HepG2 (cell line): ENCODE data around the gene INAFM1. TPM values are rescaled to one million over a fixed set of nuclear protein-coding genes. Genes with fewer than 3 reads are reported as not detected.

Experiments used
- ARID4A ChIP-seq: sonication (generic); formaldehyde crosslinking; IDR thresholded peaks from 2 replicates; pipeline ENCODE4 v1.5.0; 2020; ENCODE audit warnings: mild to moderate bottlenecking, missing genetic modification reagents, borderline replicate concordance
- ATF6 ChIP-seq: sonication (generic); formaldehyde crosslinking; conservative IDR thresholded peaks from 2 replicates; pipeline ENCODE4 v1.4.0; 2020; ENCODE audit warnings: missing genetic modification reagents
- ATF7 ChIP-seq, 2 experiments: fragments of 450-650 bp in 1 of 2; sonication (generic) in 1 of 2; formaldehyde crosslinking in 1 of 2; IDR thresholded peaks; 2 replicates each; pipeline versions ENCODE4 v1.4.0 to v1.6.1; 2016 to 2020; ENCODE audit warnings: antibody characterized with exemption in 1 of 2, mild to moderate bottlenecking in 1 of 2, missing genetic modification reagents in 1 of 2
- CAMTA2 ChIP-seq: sonication (generic); formaldehyde crosslinking; IDR thresholded peaks from 2 replicates; pipeline ENCODE4 v1.4.0; 2020; ENCODE audit warnings: mild to moderate bottlenecking, missing genetic modification reagents, borderline replicate concordance
- CEBPG ChIP-seq: IDR thresholded peaks from 2 replicates; pipeline ENCODE4 v1.6.1; 2016
- CREB3 ChIP-seq: sonication (generic); formaldehyde crosslinking; IDR thresholded peaks from 2 replicates; pipeline ENCODE4 v1.5.0; 2020; ENCODE audit warnings: missing genetic modification reagents
- GZF1 ChIP-seq: sonication (generic); formaldehyde crosslinking; IDR thresholded peaks from 2 replicates; pipeline ENCODE4 v1.5.1; 2020; ENCODE audit warnings: mild to moderate bottlenecking, missing genetic modification reagents
- MTF1 ChIP-seq: sonication (generic); formaldehyde crosslinking; IDR thresholded peaks from 2 replicates; pipeline ENCODE4 v1.5.0; 2020; ENCODE audit warnings: missing genetic modification reagents
- SKIL ChIP-seq: sonication (generic); formaldehyde crosslinking; IDR thresholded peaks from 2 replicates; pipeline ENCODE4 v1.8.0; 2022; ENCODE audit warnings: missing genetic modification reagents, mild to moderate bottlenecking, moderate library complexity, borderline replicate concordance
- SMAD1 ChIP-seq: sonication (generic); formaldehyde crosslinking; IDR thresholded peaks from 2 replicates; pipeline ENCODE4 v1.4.0; 2020; ENCODE audit warnings: missing genetic modification reagents, low read depth, mild to moderate bottlenecking, borderline replicate concordance
- THAP11 ChIP-seq: IDR thresholded peaks from 2 replicates; pipeline ENCODE4 v1.6.1; 2016; ENCODE audit warnings: missing biosample characterization, missing genetic modification reagents
- ZNF264 ChIP-seq: sonication (generic); formaldehyde crosslinking; IDR thresholded peaks from 2 replicates; pipeline ENCODE4 v1.4.0; 2020; ENCODE audit warnings: missing genetic modification reagents
- ZNF275 ChIP-seq: sonication (generic); formaldehyde crosslinking; IDR thresholded peaks from 2 replicates; pipeline ENCODE4 v1.8.0; 2022; ENCODE audit warnings: missing genetic modification reagents, mild to moderate bottlenecking, inconsistent platforms, borderline replicate concordance
- ZNF564 ChIP-seq: sonication (generic); formaldehyde crosslinking; IDR thresholded peaks from 2 replicates; pipeline ENCODE4 v1.8.1; 2023; ENCODE audit warnings: mild to moderate bottlenecking, missing genetic modification reagents
- ZNF567 ChIP-seq: sonication (generic); formaldehyde crosslinking; IDR thresholded peaks from 2 replicates; pipeline ENCODE4 v1.8.1; 2023; ENCODE audit warnings: mild to moderate bottlenecking, missing genetic modification reagents, borderline replicate concordance
- ZNF580 ChIP-seq: IDR thresholded peaks from 2 replicates; pipeline ENCODE4 v1.6.1; 2016; ENCODE audit warnings: low read depth, borderline replicate concordance
- polyA plus RNA-seq, 8 experiments: library from polyadenylated mRNA; depleted of rRNA in 3 of 8; stranded (reverse) in 7 of 8; unstranded in 1 of 8; fragments of >200 nt; fragmentation: Illumina TruSeq in 4 of 8; extraction: Trizol in 4 of 8; gene quantifications; 2 replicates each; pipeline versions ENCODE4 v1.2.1 to v1.2.3, GENCODE V29; 2011 to 2016; ENCODE audit warnings: low read depth in 4 of 8, missing spikeins in 1 of 8, mixed read lengths in 1 of 8; ENCODE audit not compliant: insufficient read depth in 1 of 8
- total RNA-seq, 5 experiments: library from RNA; depleted of rRNA; stranded (reverse); fragments of >200 nt; fragmentation: Illumina TruSeq; extraction: Trizol; gene quantifications; 2 replicates each; pipeline ENCODE4 v1.2.3, GENCODE V29; 2016; ENCODE audit warnings: low read depth in 1 of 5

The INAFM1 gene
- total and polyA plus RNA-seq, 2 of the 13 experiments (the other 11 are each of a cell fraction or from before 2014, with no cell fraction given), result 0.88 to 1.9 TPM

- TF ChIP-seq CREB3 (peak; percentile 51; the same call in 1 of the 2 replicates), ZNF564 (peak; percentile 63; the same call in 1 of the 2 replicates), ZNF264 (CRISPR knock-in tag) (peak; percentile 60; the same call in 1 of the 2 replicates), ZNF275 (CRISPR knock-in tag) (peak; percentile 96; the same call in 1 of the 2 replicates), CAMTA2 (CRISPR knock-in tag) (peak; percentile 71; the same call in 1 of the 2 replicates), ZNF567 (CRISPR knock-in tag) (peak; percentile 80; the same call in 1 of the 2 replicates), MTF1 (CRISPR knock-in tag) (no peak), THAP11 (CRISPR knock-in tag) (peak; percentile 79), SKIL (CRISPR knock-in tag) (peak; percentile 77), ARID4A (peak; percentile 87; the same call in 1 of the 2 replicates), SMAD1 (peak; percentile 86; the same call in 1 of the 2 replicates), ATF6 (no peak), ATF7 (IDR thresholded peaks at IDR 0.05) (peak; percentile 72), ATF7 (CRISPR knock-in tag; IDR thresholded peaks at IDR 0.05) (peak; percentile 94), GZF1 (CRISPR knock-in tag) (no peak), ZNF580 (CRISPR knock-in tag) (peak; percentile 82; the same call in 1 of the 2 replicates), CEBPG (CRISPR knock-in tag) (peak; percentile 98)
Observed at GRCh38 chr19:47243776-47244547, 30.7 kb upstream of the INAFM1 start (continued).
